HepG2 (cell line): ENCODE results near the gene FRMD1. TPM values are rescaled to one million over a fixed set of nuclear protein-coding genes. Genes with fewer than 3 reads are reported as not detected.

Source experiments
- ATF2 ChIP-seq: sonication (generic); formaldehyde crosslinking; IDR thresholded peaks from 2 replicates; pipeline ENCODE4 v1.4.0; 2020; ENCODE audit warnings: missing genetic modification reagents
- FOXK1 ChIP-seq: sonication (generic); formaldehyde crosslinking; IDR thresholded peaks from 2 replicates; pipeline ENCODE4 v1.4.0; 2020; ENCODE audit warnings: low read depth, missing genetic modification reagents, borderline replicate concordance
- GLI4 ChIP-seq: sonication (generic); formaldehyde crosslinking; IDR thresholded peaks from 2 replicates; pipeline ENCODE4 v1.5.1; 2020; ENCODE audit warnings: missing genetic modification reagents, mild to moderate bottlenecking, moderate library complexity, borderline replicate concordance
- HMGXB3 ChIP-seq: sonication (generic); formaldehyde crosslinking; IDR thresholded peaks from 2 replicates; pipeline ENCODE4 v1.4.0; 2020; ENCODE audit warnings: missing genetic modification reagents, borderline replicate concordance
- KDM2A ChIP-seq: sonication (generic); formaldehyde crosslinking; IDR thresholded peaks from 2 replicates; pipeline ENCODE4 v1.4.0; 2020; ENCODE audit warnings: low read depth, missing genetic modification reagents, borderline replicate concordance
- PAWR ChIP-seq: sonication (generic); formaldehyde crosslinking; IDR thresholded peaks from 2 replicates; pipeline ENCODE4 v1.4.0; 2020; ENCODE audit warnings: missing genetic modification reagents, mild to moderate bottlenecking, borderline replicate concordance
- RBM22 ChIP-seq: fragments of 200-400 bp; formaldehyde crosslinking; optimal IDR thresholded peaks from 2 replicates; pipeline ENCODE3; 2017; ENCODE audit warnings: mild to moderate bottlenecking, low read length, moderate library complexity
- SMYD3 ChIP-seq: sonication (generic); formaldehyde crosslinking; IDR thresholded peaks from 2 replicates; pipeline ENCODE4 v1.8.1; 2023; ENCODE audit warnings: mild to moderate bottlenecking, missing genetic modification reagents
- SNAI1 ChIP-seq: sonication (generic); formaldehyde crosslinking; IDR thresholded peaks from 2 replicates; pipeline ENCODE4 v1.5.0; 2020; ENCODE audit warnings: mild to moderate bottlenecking, missing genetic modification reagents, borderline replicate concordance
- SSRP1 ChIP-seq: IDR thresholded peaks from 2 replicates; pipeline ENCODE4 v1.6.1; 2016; ENCODE audit warnings: control low read depth
- U2AF1 ChIP-seq: fragments of 200-400 bp; formaldehyde crosslinking; optimal IDR thresholded peaks from 2 replicates; pipeline ENCODE3; 2017; ENCODE audit warnings: mild to moderate bottlenecking, low read depth, low read length
- ZFY ChIP-seq: sonication (generic); formaldehyde crosslinking; IDR thresholded peaks from 2 replicates; pipeline ENCODE4 v1.4.0; 2020; ENCODE audit warnings: missing genetic modification reagents
- ZNF232 ChIP-seq: sonication (generic); formaldehyde crosslinking; IDR thresholded peaks from 2 replicates; pipeline ENCODE4 v1.4.0; 2020; ENCODE audit warnings: missing genetic modification reagents, borderline replicate concordance
- ZNF407 ChIP-seq: sonication (generic); formaldehyde crosslinking; IDR thresholded peaks from one replicate; pipeline ENCODE4 v1.5.1; 2020; ENCODE audit warnings: mild to moderate bottlenecking, missing genetic modification reagents; ENCODE audit errors: not compliant biosample characterization
- ZNF414 ChIP-seq: sonication (generic); formaldehyde crosslinking; IDR thresholded peaks from 2 replicates; pipeline ENCODE4 v1.5.0; 2020; ENCODE audit warnings: missing genetic modification reagents
- ZNF451 ChIP-seq: sonication (generic); formaldehyde crosslinking; IDR thresholded peaks from 2 replicates; pipeline ENCODE4 v1.5.0; 2020; ENCODE audit warnings: mild to moderate bottlenecking, missing genetic modification reagents
- polyA plus RNA-seq, 8 experiments: library from polyadenylated mRNA; depleted of rRNA in 3 of 8; stranded (reverse) in 7 of 8; unstranded in 1 of 8; fragments of >200 nt; fragmentation: Illumina TruSeq in 4 of 8; extraction: Trizol in 4 of 8; gene quantifications; 2 replicates each; pipeline versions ENCODE4 v1.2.1 to v1.2.3, GENCODE V29; 2011 to 2016; ENCODE audit warnings: low read depth in 4 of 8, missing spikeins in 1 of 8, mixed read lengths in 1 of 8; ENCODE audit not compliant: insufficient read depth in 1 of 8
- total RNA-seq, 5 experiments: library from RNA; depleted of rRNA; stranded (reverse); fragments of >200 nt; fragmentation: Illumina TruSeq; extraction: Trizol; gene quantifications; 2 replicates each; pipeline ENCODE4 v1.2.3, GENCODE V29; 2016; ENCODE audit warnings: low read depth in 1 of 5

FRMD1 gene
- total and polyA plus RNA-seq, 2 of the 13 experiments (the other 11 are each of a cell fraction or from before 2014, with no cell fraction given), result 0.01 TPM; not detected in 1

- no peak for TF ChIP-seq ZNF414
- no peak for TF ChIP-seq RBM22
- TF ChIP-seq ZNF451 (CRISPR knock-in tag), result no peak
- TF ChIP-seq FOXK1 (CRISPR knock-in tag), result no peak
- TF ChIP-seq SSRP1, result no peak
- peak; percentile 71; the same call in 1 of the 2 replicates for TF ChIP-seq KDM2A (CRISPR knock-in tag)
- no peak for TF ChIP-seq U2AF1
- no peak for TF ChIP-seq SNAI1 (CRISPR knock-in tag)
- TF ChIP-seq HMGXB3 (CRISPR knock-in tag), result no peak
- no peak for TF ChIP-seq ZFY
- no peak for TF ChIP-seq PAWR (CRISPR knock-in tag)
- TF ChIP-seq SMYD3 (CRISPR knock-in tag), result no peak
- no peak for TF ChIP-seq GLI4
- no peak for TF ChIP-seq ATF2 (CRISPR knock-in tag)
- TF ChIP-seq ZNF407, result no peak
- peak; percentile 37; the same call in 1 of the 2 replicates for TF ChIP-seq ZNF232 (CRISPR knock-in tag)
Measured at GRCh38 chr6:168060521-168060931, 18.5 kb downstream of the FRMD1 start (continued).
